IPS-15b (cell line): Measurements from ENCODE around the gene GSG1L.

ENCODE experiments used
- H3K27me3 ChIP-seq: one replicate; pipeline ENCODE4 v1.6.1; 2013; ENCODE audit warnings: low read length; ENCODE audit not compliant: control insufficient read depth, insufficient read depth
- H3K36me3 ChIP-seq: one replicate; pipeline ENCODE4 v1.6.1; 2013; ENCODE audit warnings: low read length; ENCODE audit not compliant: control insufficient read depth, insufficient read depth
- H3K4me1 ChIP-seq: one replicate; pipeline ENCODE4 v1.6.1; 2013; ENCODE audit warnings: mild to moderate bottlenecking, low read length; ENCODE audit not compliant: control insufficient read depth, insufficient read depth
- H3K4me3 ChIP-seq: one replicate; pipeline ENCODE4 v1.5.1; 2013; ENCODE audit warnings: low read depth, low read length
- H3K9ac ChIP-seq: one replicate; pipeline ENCODE4 v1.6.1; 2013; ENCODE audit warnings: low read depth, mild to moderate bottlenecking, low read length
- H3K9me3 ChIP-seq: one replicate; pipeline ENCODE4 v1.6.1; 2013; ENCODE audit warnings: mild to moderate bottlenecking, low read length; ENCODE audit not compliant: control insufficient read depth, insufficient read depth

GSG1L gene

DNA sequence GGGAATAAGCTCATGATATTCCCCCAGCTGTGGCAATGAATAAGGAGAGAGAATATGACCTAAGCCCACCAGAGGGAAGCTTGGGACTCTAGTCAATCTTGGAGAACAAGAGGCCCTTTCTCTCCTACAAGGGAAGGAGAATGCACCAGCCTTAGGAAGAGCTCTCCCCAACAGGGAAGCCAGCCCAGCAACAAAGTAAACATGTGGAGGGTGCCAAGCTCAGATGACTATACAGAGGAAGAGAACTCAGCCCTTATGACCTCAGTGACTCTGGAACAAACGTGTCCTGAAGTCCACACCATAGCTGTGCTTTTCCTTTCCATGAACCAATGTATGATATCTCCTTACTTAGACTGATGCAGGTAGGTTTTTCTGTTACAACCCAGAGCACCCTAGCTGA lies 219.7 kb downstream of the GSG1L start:
- Histone ChIP-seq H3K4me3 (no peak overlapping the region), H3K4me1 (no peaks in the 10 kb centered on the region), H3K9ac (no peak overlapping the region), H3K27me3 (no peaks in the 10 kb centered on the region), H3K36me3 (no peaks in the 10 kb centered on the region), H3K9me3 (no peaks in the 10 kb centered on the region)

GRCh38 chr16:27841911-27842310 lies 221.6 kb downstream of the GSG1L start:
- H3K9ac ChIP-seq = no peak overlapping the region
- H3K27me3 ChIP-seq = no peaks in the 10 kb centered on the region
- no peaks in the 10 kb centered on the region for H3K4me1 ChIP-seq
- H3K36me3 ChIP-seq = no peaks in the 10 kb centered on the region
- H3K9me3 ChIP-seq = no peaks in the 10 kb centered on the region
- H3K4me3 ChIP-seq = no peak overlapping the region

DNA sequence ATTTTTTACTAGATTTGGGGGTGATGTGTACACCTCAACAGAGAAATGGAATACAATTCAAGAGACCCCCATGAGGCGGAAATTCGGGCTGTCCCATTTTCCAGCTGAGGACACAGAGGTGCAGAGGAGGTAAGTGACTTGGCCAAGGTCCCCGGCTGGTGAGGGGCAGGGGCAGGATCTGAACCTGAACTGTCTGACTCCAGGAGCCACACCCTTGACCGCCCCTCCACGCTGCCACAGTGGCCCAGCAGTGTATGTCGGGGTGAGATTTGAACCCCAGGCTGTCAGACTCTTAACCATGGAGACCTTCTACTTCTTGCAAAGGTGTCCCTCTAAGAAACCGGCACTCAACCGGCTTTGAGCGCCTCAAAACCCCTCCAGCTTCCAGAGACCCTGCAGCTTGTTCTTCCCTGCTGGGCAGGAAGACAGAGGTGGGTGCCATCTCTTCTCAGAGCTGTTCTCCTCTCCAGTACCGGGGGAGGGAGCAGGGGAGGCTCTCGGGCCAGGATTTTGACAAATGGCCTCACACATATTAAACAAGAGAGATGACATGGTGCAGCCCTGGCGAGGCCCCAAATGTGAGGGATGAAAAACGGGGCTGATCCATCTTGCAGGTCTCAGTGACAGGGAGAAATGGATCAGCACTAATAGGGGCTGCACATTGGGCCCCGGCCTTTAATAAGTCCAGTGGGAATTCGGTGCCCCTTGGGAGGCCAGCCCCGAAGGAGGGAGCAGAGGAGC lies 222.3 kb downstream of the GSG1L start:
- Histone ChIP-seq H3K4me1 (no peaks in the 10 kb centered on the region), H3K36me3 (no peaks in the 10 kb centered on the region), H3K27me3 (no peaks in the 10 kb centered on the region), H3K9ac (no peak overlapping the region), H3K4me3 (no peak overlapping the region), H3K9me3 (no peaks in the 10 kb centered on the region)

DNA sequence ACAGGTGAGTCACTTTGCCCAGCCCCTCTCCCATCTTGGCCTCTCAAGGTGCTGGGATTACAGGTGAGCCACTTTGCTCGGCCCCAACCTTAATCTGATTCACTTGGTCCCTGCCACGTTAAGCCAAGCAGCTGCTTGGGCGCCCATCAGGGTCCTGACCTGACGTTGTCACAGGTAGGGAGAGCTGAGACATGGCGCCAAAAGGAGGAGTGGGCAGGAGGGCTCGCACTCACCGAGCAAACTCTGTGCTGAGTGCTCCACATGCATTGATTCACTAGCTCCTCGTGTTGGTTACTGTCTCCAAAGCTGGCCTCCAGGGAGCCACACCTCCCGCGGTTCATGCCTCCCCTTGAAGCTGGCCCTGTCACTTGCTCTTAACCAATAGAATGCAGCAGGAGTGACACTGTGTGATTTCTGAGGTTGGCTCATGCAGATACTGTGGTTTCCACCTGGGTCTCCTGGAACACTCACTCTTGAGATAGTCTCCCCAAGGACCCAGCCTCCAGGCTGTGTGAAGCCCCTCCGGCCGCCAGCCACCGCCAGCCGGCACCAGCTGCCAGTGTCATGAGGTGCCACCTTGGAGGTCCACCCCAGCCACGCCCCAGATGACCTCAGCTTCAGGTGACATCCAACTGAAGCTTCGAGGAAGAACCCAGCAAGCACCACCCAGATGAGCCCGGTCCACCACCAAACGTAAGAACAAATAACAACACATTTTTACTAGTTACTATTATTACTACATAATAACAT lies 223.0 kb downstream of the GSG1L start:
- Histone ChIP-seq H3K9me3 (no peaks in the 10 kb centered on the region), H3K4me1 (no peaks in the 10 kb centered on the region), H3K4me3 (no peak overlapping the region), H3K9ac (no peak overlapping the region), H3K36me3 (no peaks in the 10 kb centered on the region), H3K27me3 (no peaks in the 10 kb centered on the region)

- Histone ChIP-seq H3K9ac (no peak overlapping the region), H3K4me3 (no peak overlapping the region), H3K36me3 (no peaks in the 10 kb centered on the region), H3K4me1 (no peaks in the 10 kb centered on the region), H3K9me3 (no peaks in the 10 kb centered on the region), H3K27me3 (no peaks in the 10 kb centered on the region)
Measured at GRCh38 chr16:27839419-27839818, 224.1 kb downstream of the GSG1L start.

DNA sequence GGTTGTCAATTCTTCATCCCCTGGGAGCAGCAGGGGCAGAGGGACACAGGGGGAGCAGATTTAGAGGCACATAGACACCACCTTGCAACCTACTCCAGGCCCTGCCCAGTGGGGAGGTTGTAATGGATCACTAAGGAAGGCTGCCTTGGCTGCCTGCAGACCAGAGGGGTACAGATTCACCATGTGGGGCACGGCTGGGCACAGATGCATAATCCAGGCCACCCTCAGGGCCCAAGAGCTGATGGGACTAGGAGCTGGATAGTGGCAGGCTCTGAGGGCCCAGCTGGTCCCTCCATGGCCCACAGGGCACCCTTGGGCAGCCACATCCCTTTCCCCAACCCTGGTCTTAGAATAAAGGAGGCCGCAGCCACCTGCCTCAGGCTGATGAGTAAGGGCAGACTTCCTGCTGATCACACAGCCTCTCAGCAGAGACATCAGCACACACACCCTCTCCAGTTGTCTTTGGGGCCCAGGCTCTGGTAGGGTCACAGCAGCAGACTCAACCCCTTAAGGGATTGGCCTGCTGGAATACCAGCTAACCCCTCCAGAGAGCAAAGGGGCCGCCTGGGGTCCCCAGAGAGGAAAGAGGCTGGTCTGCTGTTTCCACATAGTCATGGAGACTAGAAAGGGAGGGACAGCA lies 224.9 kb downstream of the GSG1L start:
- no peaks in the 10 kb centered on the region for H3K9me3 ChIP-seq
- H3K36me3 ChIP-seq = no peaks in the 10 kb centered on the region
- no peaks in the 10 kb centered on the region for H3K4me1 ChIP-seq
- no peak overlapping the region for H3K9ac ChIP-seq
- no peak overlapping the region for H3K4me3 ChIP-seq
- H3K27me3 ChIP-seq = no peaks in the 10 kb centered on the region

- Histone ChIP-seq H3K9ac (no peak overlapping the region), H3K4me3 (no peak overlapping the region), H3K9me3 (no peaks in the 10 kb centered on the region), H3K4me1 (no peaks in the 10 kb centered on the region), H3K36me3 (no peaks in the 10 kb centered on the region), H3K27me3 (no peaks in the 10 kb centered on the region)
Measured at GRCh38 chr16:27829975-27830374, 233.5 kb downstream of the GSG1L start.

- H3K27me3 ChIP-seq = no peaks in the 10 kb centered on the region
- no peak overlapping the region for H3K9ac ChIP-seq
- H3K4me1 ChIP-seq = no peaks in the 10 kb centered on the region
- H3K36me3 ChIP-seq = no peaks in the 10 kb centered on the region
- H3K9me3 ChIP-seq = no peaks in the 10 kb centered on the region
- no peak overlapping the region for H3K4me3 ChIP-seq
Measured at GRCh38 chr16:27828671-27829070, 234.8 kb downstream of the GSG1L start.

DNA sequence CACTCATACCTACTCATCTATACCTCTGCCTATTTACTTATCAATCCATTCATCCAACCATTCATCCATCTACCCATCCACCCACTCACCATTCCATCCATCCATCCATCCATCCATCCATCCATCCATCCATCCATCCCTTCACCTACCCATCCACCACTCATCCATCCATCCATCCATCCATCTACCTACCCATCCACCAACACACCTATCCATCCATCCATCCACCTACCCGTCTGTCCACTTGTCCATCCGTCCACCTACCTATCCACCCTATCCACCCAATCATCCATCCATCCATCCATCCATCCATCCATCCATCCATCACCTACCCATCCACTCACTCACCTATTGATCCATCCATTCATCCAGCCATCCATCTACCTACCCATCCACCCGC lies 235.7 kb downstream of the GSG1L start:
- Histone ChIP-seq H3K9ac (no peak overlapping the region), H3K36me3 (no peaks in the 10 kb centered on the region), H3K27me3 (no peaks in the 10 kb centered on the region), H3K4me1 (no peaks in the 10 kb centered on the region), H3K4me3 (no peak overlapping the region), H3K9me3 (no peaks in the 10 kb centered on the region)

- Histone ChIP-seq H3K9me3 (no peaks in the 10 kb centered on the region), H3K4me1 (no peaks in the 10 kb centered on the region), H3K9ac (no peak overlapping the region), H3K27me3 (no peaks in the 10 kb centered on the region), H3K4me3 (no peak overlapping the region), H3K36me3 (no peaks in the 10 kb centered on the region)
Measured at GRCh38 chr16:27826893-27827289, 236.6 kb downstream of the GSG1L start.

DNA sequence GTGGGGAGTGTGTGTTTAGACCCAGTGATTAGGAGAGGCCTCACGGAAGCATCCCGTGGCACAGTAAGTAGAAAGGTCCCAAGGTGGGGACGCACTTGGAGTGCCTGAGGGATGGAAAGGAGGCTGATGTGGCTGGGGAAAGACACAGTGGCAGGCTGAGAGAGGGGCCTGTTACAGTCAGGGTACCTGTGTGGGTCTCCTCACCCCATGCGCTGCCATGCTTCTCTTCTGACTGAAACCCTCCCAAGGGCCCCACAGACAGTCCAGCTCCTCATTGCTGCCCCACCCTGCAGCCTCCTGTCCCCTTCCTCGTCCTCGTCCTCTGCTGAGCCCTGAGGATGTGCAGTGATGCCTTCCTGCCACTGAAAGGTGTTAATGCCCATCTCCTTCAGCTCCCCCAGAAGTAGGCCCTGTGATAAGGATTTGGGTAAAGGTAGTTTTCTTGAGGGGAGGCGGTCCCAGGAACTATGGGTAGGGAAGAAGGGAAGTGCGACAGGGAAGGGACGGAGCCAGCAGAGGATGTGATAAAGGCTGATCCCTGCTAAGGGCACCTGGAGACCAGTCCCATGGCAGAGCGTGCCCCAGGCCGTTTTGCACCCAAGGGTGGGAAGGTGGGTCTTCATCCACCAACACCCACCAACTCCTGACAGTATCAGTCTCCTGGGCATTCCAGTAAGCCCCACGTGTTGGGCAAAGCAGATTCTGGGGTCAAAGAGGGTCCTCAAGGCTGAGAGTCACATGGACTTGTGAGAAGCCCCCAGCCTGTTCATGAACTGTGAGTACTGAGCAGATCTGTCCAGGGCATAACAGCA lies 237.2 kb downstream of the GSG1L start:
- no peak overlapping the region for H3K4me3 ChIP-seq
- no peak overlapping the region for H3K9ac ChIP-seq
- no peaks in the 10 kb centered on the region for H3K36me3 ChIP-seq

More for the DNA sequence above, 237.2 kb downstream of the GSG1L start:
- no peaks in the 10 kb centered on the region for H3K9me3 ChIP-seq
- no peaks in the 10 kb centered on the region for H3K27me3 ChIP-seq
- no peaks in the 10 kb centered on the region for H3K4me1 ChIP-seq
